SU-DHL-6 (cell line): ENCODE data around the gene BHMT2.

ENCODE experiments used
- CTCF ChIP-seq: fragments of 200-600 bp; sonication (generic); IDR thresholded peaks from one replicate; pipeline ENCODE4 v1.5.1; 2017; ENCODE audit warnings: antibody characterized with exemption, mild to moderate bottlenecking, low read length, moderate library complexity; ENCODE audit not compliant: insufficient read depth, poor library complexity, severe bottlenecking
- EZH2phosphoT487 ChIP-seq: fragments of 200-600 bp; sonication (generic), shearing (Covaris generic); conservative IDR thresholded peaks from 2 replicates; pipeline ENCODE4 v1.6.1; 2018; ENCODE audit warnings: mild to moderate bottlenecking, antibody characterized with exemption, low read length, moderate library complexity, mixed read lengths

DNA sequence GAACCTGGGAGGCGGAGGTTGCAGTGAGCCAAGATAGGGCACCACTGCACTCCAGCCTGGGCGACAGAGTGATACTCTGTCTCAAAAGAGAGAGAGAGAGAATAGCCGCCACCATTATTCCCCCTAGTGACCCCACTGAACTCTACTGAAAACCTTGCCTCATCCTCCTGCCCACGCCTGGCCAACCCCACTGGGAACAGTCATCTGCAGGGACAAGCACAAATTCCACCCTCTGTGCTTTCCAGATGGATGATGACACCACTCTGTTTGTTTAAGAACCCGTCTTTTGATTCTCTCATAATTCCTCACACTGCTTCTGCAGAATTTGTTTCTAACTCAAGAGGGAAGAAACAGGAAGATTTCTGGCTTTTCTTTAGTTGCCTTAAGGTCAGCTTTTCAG lies 12.2 kb downstream of the BHMT2 start:
- TF ChIP-seq CTCF (no peak), EZH2phosphoT487 (no peak)
